SU-DHL-6 (cell line): ENCODE measurements around the gene FGFRL1.

Source experiments
- H2AFZ ChIP-seq: fragments of 200-600 bp; sonication (generic); 2 replicates; pipeline ENCODE4 v1.6.1; 2014; ENCODE audit warnings: low read depth, mild to moderate bottlenecking, moderate library complexity, mixed read lengths, antibody characterized with exemption, low read length; ENCODE audit not compliant: severe bottlenecking
- H3F3A ChIP-seq: fragments of 200-600 bp; shearing (Covaris generic); 2 replicates; pipeline ENCODE4 v1.6.0; 2016; ENCODE audit warnings: antibody characterized with exemption, mild to moderate bottlenecking; ENCODE audit not compliant: insufficient read depth
- H3K27ac ChIP-seq: fragments of 200-600 bp; sonication (generic); 2 replicates; pipeline ENCODE4 v1.5.1; 2016; ENCODE audit warnings: low read depth, mild to moderate bottlenecking, low read length, moderate library complexity, mixed read lengths
- H3K27me3 ChIP-seq: fragments of 200-600 bp; sonication (generic), shearing (Covaris generic); 2 replicates; pipeline ENCODE4 v1.6.0; 2014; ENCODE audit warnings: mild to moderate bottlenecking, low read length
- H3K36me3 ChIP-seq: fragments of 200-600 bp; sonication (generic); 2 replicates; pipeline ENCODE4 v1.6.1; 2014; ENCODE audit warnings: mild to moderate bottlenecking, low read length, mixed read lengths
- H3K4me2 ChIP-seq: fragments of 300-600, 200-600 bp; shearing (Covaris generic), sonication (generic); 2 replicates; pipeline ENCODE4 v1.6.0; 2014; ENCODE audit warnings: low read length, low read depth, mild to moderate bottlenecking; ENCODE audit not compliant: poor library complexity, severe bottlenecking
- H3K4me3 ChIP-seq: fragments of 200-600 bp; sonication (generic); 2 replicates; pipeline ENCODE4 v1.5.1; 2014; ENCODE audit warnings: antibody characterized with exemption, low read length, mild to moderate bottlenecking, mixed read lengths; ENCODE audit not compliant: insufficient read depth, poor library complexity, severe bottlenecking
- H3K79me2 ChIP-seq: fragments of 200-600 bp; sonication (generic); 2 replicates; pipeline ENCODE4 v1.6.1; 2014; ENCODE audit warnings: mild to moderate bottlenecking, low read length, moderate library complexity; ENCODE audit not compliant: insufficient read depth
- H3K9ac ChIP-seq: fragments of 200-600 bp; sonication (generic); 2 replicates; pipeline ENCODE4 v1.7.0; 2014; ENCODE audit warnings: mild to moderate bottlenecking, low read length
- H3K9me2 ChIP-seq: fragments of 200-600 bp; sonication (generic); replicated peaks from 2 replicates; pipeline ENCODE4 v1.6.1; 2014; ENCODE audit warnings: low read length; ENCODE audit not compliant: insufficient read depth
- H3K9me3 ChIP-seq: fragments of 200-600 bp; sonication (generic); 2 replicates; pipeline ENCODE4 v1.6.1; 2014; ENCODE audit warnings: low read length, mixed read lengths; ENCODE audit not compliant: insufficient read depth
- H4K20me1 ChIP-seq: fragments of 200-600 bp; sonication (generic); 2 replicates; pipeline ENCODE4 v1.6.1; 2014; ENCODE audit warnings: low read depth, mild to moderate bottlenecking, antibody characterized with exemption, low read length, moderate library complexity, mixed read lengths
- EZH2phosphoT487 ChIP-seq: fragments of 200-600 bp; sonication (generic), shearing (Covaris generic); conservative IDR thresholded peaks from 2 replicates; pipeline ENCODE4 v1.6.1; 2018; ENCODE audit warnings: mild to moderate bottlenecking, antibody characterized with exemption, low read length, moderate library complexity, mixed read lengths
- TF ChIP-seq, protein P1 (sequence below): fragments of 200-600 bp; sonication (generic); IDR thresholded peaks from one replicate; pipeline ENCODE4 v1.5.1; 2017; ENCODE audit warnings: antibody characterized with exemption, mild to moderate bottlenecking, low read length, moderate library complexity; ENCODE audit not compliant: insufficient read depth, poor library complexity, severe bottlenecking

FGFRL1 gene

DNA sequence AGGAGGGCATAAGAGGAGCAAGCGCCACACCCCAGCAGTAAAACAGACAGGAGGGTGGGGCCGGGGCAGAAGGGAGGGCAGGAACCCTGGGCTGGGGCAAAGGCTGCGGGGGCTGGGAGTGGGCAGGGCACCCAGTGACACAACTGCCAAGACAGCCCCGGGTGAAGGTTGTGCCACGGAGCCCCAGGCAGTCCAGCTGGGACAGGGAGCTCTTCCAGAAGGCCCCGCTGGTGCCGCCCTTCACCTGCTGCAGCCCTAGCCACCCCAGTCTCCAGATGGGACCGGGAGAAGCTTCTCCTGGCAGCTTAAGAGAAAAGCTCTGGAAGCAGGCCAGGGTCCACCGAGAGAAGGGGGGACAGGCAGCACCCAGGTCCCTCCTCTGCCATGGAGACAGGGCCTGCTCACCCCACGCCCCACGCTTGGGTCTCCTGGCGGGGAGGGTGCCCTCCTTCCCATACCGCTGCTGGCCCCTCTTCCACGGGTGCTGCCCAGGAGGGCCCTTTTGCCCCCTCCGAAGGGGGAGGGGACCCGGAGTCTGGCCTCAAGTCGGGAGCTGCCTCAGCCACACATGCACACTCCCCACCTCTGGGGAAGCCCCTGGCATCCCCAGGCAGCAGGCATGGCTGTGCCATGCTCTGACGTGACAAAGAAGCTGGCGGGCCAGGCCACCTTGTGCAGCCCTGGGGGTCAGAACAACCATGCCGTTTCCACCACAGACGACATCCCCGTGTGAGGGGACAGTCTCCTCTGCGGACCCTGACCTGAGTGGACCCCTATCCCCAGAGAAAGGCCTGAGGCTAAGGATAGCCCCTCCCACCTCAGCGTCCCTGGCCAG is 39.5 kb upstream of the FGFRL1 start:
- no peaks in the 10 kb centered on the region for H3K9me3 ChIP-seq
- H3F3A ChIP-seq: no peaks in the 10 kb centered on the region
- no peaks in the 10 kb centered on the region for H3K36me3 ChIP-seq
- H3K4me3 ChIP-seq: peak overlapping the region; percentile 85
- H3K4me2 ChIP-seq: peak overlapping the region; percentile 78
- no peak for TF ChIP-seq EZH2phosphoT487
- TF ChIP-seq, protein P1, sequence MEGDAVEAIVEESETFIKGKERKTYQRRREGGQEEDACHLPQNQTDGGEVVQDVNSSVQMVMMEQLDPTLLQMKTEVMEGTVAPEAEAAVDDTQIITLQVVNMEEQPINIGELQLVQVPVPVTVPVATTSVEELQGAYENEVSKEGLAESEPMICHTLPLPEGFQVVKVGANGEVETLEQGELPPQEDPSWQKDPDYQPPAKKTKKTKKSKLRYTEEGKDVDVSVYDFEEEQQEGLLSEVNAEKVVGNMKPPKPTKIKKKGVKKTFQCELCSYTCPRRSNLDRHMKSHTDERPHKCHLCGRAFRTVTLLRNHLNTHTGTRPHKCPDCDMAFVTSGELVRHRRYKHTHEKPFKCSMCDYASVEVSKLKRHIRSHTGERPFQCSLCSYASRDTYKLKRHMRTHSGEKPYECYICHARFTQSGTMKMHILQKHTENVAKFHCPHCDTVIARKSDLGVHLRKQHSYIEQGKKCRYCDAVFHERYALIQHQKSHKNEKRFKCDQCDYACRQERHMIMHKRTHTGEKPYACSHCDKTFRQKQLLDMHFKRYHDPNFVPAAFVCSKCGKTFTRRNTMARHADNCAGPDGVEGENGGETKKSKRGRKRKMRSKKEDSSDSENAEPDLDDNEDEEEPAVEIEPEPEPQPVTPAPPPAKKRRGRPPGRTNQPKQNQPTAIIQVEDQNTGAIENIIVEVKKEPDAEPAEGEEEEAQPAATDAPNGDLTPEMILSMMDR: no peak
- H3K27me3 ChIP-seq: no peaks in the 10 kb centered on the region
- H3K9me2 ChIP-seq: no peaks in the 10 kb centered on the region
- no peaks in the 10 kb centered on the region for H3K79me2 ChIP-seq
- peak overlapping the region; percentile 68; the same call in 1 of the 2 replicates for H3K9ac ChIP-seq
- no peak overlapping the region for H2AFZ ChIP-seq
- no peaks in the 10 kb centered on the region for H4K20me1 ChIP-seq
- no peak overlapping the region for H3K27ac ChIP-seq

DNA sequence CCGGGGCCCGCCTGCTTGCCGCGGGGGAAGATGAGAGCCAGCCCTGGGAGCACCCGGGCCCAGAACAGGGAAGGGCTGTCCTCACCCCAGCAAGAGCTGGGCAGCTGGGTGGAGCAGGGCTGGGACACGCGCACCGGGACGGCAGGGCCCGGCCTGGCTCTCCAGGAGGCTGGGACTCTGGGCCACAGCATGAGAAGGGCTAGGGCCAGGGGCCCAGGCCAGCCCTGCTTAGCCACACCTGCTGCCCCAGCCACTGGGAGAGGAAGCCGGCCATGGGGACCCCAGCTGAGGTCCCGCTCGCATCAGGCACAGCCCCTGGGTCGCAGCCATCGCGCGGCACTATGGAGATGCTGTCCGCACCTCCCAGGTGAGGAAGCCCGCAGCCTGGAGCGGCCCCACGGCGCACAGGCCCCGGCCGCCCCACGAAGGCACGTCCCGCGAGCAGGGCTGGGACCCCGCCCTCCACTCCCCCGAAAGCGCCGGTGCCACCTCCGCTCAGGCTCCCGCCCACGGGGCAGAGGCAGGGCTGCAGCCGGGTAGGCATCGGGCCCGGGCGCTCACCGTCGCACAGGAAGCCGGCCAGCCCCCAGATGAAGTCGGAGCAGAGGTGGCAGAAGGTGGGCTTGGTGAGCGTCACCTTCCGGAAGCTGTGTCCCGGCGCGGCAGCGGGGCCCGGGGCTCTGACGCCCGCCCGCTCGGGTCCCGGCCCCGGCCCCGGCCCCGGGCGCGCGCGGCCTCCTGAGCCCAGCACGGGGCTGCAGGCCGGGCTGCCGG is 38.6 kb upstream of the FGFRL1 start:
- peak overlapping the region; percentile 68 for H2AFZ ChIP-seq
- no peaks in the 10 kb centered on the region for H3K27me3 ChIP-seq
- no peak for TF ChIP-seq EZH2phosphoT487
- TF ChIP-seq, protein P1: no peak
- H3K4me2 ChIP-seq: peak overlapping the region; percentile 78
- H3K9me3 ChIP-seq: no peaks in the 10 kb centered on the region
- no peak overlapping the region for H3K27ac ChIP-seq
- H3K4me3 ChIP-seq: peak overlapping the region; percentile 85
- H3K9me2 ChIP-seq: no peaks in the 10 kb centered on the region
- peak overlapping the region; percentile 68 for H3K9ac ChIP-seq
- H3K36me3 ChIP-seq: no peaks in the 10 kb centered on the region
- no peaks in the 10 kb centered on the region for H4K20me1 ChIP-seq
- no peaks in the 10 kb centered on the region for H3K79me2 ChIP-seq
- no peaks in the 10 kb centered on the region for H3F3A ChIP-seq

DNA sequence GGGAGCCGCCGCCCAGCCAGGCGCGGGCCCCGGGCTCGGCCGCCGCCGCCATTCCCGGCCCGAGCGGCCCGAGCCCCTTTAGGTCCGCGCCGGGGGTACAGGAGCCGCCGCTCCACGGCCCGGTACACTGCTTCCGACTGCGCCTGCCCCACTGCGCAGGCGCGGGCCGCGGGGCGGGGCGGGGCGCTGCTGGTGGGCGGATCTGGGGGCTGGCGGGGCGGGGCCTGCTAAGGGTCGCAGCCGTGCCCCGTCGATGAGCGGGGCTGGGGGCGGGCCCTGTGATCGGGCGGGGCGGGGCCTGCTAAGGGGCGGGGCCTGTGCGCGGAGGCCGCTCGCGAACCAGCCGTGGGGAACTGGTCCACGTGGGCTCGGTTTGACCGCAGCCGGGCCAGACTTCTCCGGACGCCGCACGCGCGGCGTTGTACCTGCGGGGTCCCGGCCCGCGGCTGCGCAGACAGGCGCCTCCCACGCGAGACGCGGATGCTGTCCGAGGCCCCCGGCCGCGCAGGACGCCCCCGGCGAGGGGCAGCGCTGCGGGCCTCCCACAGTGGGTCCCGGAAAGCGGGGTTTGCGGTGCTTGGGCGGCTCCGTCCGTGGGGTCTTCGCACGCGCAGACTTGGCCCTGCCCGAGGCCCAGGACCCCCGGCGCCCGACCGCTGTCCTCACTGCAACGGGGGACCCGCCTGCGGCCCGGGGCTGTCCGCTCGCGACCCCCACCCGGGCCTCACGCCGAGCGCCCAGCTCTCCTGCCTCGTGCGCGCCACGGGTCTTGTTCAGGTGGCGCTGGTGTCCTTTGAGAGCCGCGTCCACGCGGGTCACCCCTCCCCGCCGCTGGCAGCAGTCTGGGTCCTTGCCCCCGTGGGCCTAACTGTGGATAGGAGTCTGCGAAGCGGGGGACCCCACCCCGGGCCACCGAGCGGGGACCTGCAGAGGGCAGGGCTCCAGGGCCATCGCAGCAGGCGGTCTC is 37.7 kb upstream of the FGFRL1 start, which contains the start of gene DGKQ:
Gene DGKQ, minus strand, starts transcription at position 139 of the 967 bp plus-strand sequence. Its CDS starts 87 bp downstream, at position 52.
- H3F3A ChIP-seq: no peaks in the 10 kb centered on the region
- no peaks in the 10 kb centered on the region for H4K20me1 ChIP-seq
- peak within 1 kb of the TSS; percentile 68 for H3K9ac ChIP-seq
- H3K79me2 ChIP-seq: no peaks in the 10 kb centered on the region
- TF ChIP-seq, protein P1: no peak
- TF ChIP-seq EZH2phosphoT487: no peak
- no peak within 1 kb of the TSS for H3K27ac ChIP-seq
- H3K9me3 ChIP-seq: no peaks in the 10 kb centered on the region
- peak within 1 kb of the TSS; percentile 85 for H3K4me3 ChIP-seq
- peak within 1 kb of the TSS; percentile 68 for H2AFZ ChIP-seq
- peak within 1 kb of the TSS; percentile 78 for H3K4me2 ChIP-seq
- H3K36me3 ChIP-seq: no peaks in the 10 kb centered on the region
- H3K27me3 ChIP-seq: no peaks in the 10 kb centered on the region
- no peaks in the 10 kb centered on the region for H3K9me2 ChIP-seq
